HG03571 (cell line): ENCODE data around the gene NOS1AP.
"Not testable (repeated sequence)": the region's sequence is repeated elsewhere in the genome, so short reads cannot be mapped to it uniquely, and the experiment has no call there.

Source experiments
- ATAC-seq: cut with Tn5 transposase; IDR thresholded peaks from one replicate; pipeline ENCODE4 v1.9.1; 2021; ENCODE audit not compliant: unreplicated experiment

The NOS1AP gene

GRCh38 chr1:162323023-162323422 lies 253.5 kb downstream of the NOS1AP start:
- no peak for ATAC-seq

GRCh38 chr1:162324396-162324795 lies 254.9 kb downstream of the NOS1AP start:
- no peak for ATAC-seq

DNA sequence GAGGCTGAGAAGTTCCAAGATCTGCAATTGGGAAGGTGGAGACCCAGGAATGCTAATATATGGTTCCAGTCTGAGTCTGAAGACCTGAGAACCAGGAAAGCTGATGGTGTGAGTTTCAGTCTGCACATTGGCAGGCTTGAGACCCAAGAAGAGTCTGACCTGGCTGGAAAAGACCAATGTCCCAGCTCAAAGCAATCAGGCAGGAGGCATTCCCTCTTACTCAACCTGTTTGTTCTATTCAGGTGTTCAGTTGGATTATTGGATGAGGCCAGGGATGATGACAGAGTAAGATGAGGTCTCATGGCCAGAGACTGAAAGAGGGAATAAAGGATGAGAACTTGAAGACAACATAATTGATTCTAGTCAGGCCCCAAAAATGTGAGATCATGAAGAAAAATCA lies 257.1 kb downstream of the NOS1AP start:
- ATAC-seq: no peak

GRCh38 chr1:162327144-162327787 lies 257.8 kb downstream of the NOS1AP start:
- no peak for ATAC-seq

GRCh38 chr1:162327788-162328165 lies 258.3 kb downstream of the NOS1AP start:
- no peak for ATAC-seq

GRCh38 chr1:162328512-162328911 lies 259.0 kb downstream of the NOS1AP start:
- ATAC-seq: no peak

DNA sequence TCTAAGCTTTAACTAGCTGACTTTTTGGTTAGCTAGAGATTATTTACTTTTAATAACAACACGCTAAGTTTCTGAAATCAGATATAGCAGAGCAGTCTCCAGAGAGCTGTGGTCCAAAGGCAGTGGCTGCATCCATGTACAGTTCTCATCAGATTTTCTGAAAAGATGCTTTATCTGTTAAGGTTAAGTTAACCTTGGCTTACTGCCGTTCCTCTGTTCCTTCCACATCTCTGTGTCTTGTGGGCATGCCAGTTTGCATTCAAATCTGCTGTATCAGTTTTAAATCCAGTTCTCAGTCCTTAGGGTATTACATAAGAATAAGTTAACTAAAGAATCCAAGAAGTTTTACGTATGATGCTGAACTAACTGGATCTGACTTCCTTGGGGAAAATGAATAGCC lies 260.3 kb downstream of the NOS1AP start:
- ATAC-seq: no peak

DNA sequence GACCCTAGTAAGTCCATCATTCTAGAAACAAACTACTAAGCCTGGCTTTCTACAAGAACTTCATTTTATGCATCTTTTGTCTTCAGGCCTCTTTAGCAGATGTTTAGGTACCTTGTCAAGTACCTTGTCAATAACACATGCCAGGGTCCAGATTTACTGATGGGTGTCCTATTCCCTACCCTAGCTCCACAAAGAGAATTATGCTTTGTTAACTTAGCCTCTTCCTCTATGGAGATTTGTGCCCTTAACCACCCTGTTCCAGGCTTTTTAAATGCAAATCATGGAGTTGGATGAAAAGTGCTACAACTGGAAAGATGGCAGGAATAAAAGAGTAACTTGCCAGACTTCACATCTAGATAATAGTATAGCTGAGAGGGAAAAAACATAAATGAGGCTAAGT lies 264.5 kb downstream of the NOS1AP start:
- ATAC-seq: no peak

DNA sequence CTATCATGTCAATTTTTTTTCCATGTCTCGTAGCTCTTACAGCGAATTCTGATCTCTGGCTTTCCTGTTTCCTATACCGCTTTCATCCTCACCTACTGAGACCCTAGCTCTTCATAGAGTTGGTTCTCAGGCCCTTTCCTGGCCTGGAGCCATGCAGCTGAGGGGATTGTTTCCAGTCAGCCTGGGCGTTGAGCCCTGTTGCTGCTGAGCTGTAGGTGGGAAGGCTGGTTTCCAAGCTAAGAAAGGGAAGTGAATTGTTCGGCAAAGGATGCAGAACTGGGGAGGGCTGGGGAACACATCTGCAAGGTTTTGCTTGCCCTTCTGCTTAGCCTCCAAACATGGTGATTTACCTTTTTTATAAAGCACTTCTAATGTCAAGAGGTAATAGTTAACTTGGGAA lies 265.6 kb downstream of the NOS1AP start:
- no peak for ATAC-seq

DNA sequence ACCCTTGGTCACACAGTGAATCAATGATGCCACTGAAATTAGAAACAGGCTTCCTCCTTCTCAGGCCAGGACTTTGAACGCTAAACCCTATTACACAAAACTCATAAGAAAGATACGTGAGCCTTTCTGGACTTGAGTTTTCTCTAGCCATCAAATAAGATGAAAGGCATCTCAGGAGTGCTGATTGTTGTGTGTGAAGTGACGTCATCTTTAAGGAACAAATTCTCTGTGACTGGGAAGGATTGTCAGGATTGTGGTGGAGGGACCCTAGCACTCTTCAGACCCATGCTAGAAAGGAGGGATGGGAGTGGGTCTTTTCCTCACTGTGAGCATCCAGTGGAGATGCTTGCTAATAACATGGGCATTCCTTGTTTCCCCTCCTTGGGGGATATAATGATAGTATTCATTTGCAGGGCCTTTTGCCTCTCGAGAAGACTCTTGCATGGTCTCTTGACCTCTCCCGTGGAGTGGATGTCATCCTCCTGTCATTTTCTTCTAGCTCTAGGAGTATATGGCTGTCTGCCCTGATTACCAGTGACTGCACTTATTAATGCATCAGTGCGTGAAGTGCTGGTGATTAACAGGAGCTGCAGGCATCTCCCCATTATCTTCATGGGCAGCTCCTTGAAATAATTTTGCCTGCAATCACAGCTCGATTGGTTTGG lies 267.3 kb downstream of the NOS1AP start:
- ATAC-seq: no peak

DNA sequence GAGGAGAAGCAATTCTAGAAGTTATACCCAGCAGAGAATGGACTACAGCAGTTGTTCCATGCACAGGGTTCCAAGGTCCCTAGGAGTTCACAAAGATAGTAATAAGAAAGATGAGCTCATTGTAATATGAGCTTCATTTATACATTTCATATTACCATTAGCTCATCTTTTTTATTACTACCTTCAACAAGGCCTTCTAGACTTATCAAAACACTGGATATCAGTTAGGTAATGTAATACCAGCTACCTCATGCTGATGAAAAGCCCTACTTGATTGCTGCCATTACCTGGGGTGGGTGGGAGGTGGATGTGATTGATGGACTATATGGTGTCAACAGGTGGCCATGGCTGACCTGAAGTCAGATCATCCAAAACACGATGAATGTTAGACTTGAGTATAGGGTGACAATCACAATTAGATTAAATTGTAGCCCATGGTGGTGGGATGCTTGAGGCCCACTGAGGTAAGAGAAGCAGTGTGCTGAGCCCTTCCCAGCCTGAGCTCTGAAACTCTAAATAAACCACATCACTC lies 273.0 kb downstream of the NOS1AP start:
- ATAC-seq: no peak

GRCh38 chr1:162343470-162343869 lies 274.0 kb downstream of the NOS1AP start:
- no peak for ATAC-seq

DNA sequence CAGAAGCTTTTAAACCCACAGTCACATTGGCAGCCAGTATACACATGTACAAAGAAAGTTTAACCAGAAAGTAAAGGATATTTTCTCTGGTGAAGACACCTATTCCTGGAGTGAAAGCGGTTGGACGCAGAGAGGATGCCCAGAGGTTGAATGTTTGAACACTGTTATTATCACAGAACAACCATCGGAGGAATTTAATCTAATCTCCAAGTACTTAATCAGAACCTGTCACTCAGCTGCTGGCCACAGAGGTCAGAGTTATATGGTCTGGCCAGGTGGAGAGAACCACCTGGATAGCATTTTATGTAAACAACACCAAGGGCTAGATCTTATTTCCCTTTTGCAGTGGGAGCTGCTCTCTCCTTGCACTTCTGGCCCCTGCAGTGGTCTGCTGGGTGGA lies 277.8 kb downstream of the NOS1AP start:
- no peak for ATAC-seq

DNA sequence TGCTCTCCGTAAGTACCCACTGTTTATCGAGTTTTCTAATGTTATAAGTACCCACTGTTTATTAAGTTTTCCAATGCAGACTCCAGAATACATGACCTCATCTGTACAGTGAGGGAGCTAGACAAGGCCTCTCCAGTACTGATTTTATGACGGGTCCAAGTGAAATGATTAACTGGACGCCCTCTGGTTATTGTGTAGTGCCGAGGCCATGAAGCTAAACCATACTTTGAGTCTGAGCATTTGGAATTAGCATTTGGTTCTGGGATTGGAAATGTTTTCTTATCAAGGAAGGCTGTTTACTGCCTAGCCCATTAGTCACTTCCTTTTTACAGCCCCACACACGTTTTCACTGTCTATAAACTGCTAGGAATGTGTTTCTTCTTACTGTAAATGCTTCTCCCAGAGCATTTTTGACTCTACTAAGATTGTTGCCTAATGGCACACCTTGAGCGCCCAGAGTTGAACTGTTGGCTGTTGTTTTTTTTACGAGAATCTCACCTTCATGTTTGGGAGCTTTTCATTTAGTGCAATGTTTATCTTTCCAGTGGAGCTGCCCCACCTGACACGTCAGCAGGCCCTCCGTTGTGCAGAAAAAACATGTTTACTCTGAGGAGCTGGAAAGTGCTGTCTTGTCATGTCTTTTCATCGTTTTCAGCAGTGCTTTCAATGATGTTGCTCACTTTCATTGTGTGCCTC lies 280.3 kb downstream of the NOS1AP start:
- no peak for ATAC-seq

GRCh38 chr1:162351246-162351842 lies 281.9 kb downstream of the NOS1AP start:
- ATAC-seq: no peak

DNA sequence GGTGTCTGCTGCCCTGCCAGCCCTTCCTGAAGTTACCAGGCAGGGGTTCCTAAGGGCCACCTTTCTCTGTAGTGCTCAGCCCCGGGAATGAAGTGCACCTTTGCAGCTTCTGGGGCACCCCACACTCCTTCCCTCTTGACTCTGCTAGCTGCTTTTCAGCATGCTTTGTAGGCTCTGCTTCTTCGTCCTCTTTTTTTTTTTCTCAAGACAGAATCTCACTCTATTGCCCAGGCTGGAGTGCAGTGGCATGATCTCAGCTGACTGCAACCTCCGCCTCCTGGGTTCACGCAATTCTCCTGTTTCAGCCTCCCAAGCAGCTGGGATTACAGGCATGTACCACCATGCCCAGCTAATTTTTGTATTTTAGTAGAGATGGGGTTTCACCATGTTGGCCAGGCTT lies 282.4 kb downstream of the NOS1AP start:
- ATAC-seq: not testable (repeated sequence)

GRCh38 chr1:162353078-162353477 lies 283.6 kb downstream of the NOS1AP start:
- ATAC-seq: no peak

GRCh38 chr1:162353702-162354101 lies 284.2 kb downstream of the NOS1AP start:
- no peak for ATAC-seq

DNA sequence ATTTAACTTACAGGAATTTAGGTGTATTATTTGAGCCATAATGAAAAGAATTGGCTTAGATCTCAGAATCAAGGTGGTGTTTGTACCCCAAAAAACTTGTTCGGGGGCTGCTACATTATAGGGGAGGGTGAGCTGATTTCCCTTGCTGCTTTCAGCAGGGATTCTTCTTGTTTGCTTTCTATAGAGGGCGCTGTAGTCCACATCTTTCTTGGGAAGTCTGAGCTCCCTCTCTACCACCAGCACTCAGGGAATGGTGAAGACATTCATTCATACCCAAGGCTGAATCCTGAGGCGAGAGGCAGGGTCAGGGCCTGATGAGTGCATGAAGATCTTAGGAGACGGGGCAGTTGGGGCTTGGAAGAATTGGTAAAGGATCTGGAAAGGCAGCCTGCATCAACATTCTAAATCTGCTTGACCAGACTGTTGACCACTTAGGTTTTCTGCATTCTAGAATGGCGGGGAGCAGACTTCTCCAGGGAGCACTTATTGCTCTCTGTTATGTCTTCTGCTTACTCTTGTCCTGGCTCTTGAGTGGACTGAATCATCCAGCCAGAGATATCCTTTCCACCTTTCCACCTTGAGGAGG lies 288.3 kb downstream of the NOS1AP start:
- no peak for ATAC-seq

DNA sequence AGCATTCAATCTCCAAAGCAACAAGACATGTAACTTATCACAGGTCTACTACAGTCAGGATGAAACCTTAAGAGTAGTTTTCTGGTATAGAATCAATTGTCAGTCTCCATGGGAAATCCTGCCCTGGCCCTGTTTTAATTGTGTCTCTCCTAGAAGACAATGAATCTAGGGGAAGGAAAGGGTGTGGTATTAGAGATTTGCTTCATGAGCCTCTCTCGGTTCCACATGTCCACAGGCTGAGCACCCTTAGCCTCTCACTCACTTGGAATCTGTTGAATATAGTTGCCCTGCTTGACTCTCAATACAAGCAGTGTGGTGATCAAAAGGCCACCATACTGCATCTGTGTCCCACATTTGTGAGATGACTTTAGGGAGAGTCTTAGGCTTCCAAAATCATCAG lies 289.4 kb downstream of the NOS1AP start:
- no peak for ATAC-seq

GRCh38 chr1:162359523-162360236 lies 290.2 kb downstream of the NOS1AP start:
- no peak for ATAC-seq
